Stimulated activated CD8-positive, alpha-beta memory T cell treated with anti-CD3 and anti-CD28 coated beads, Interleukin-7, amount 100 ng/mL, for 4 hours (primary cell): ENCODE data around the gene PLP1.

Experiments used
- DNase-seq, 2 donors: peaks; one replicate each; pipeline ENCODE4 v3.0.0-alpha.2; 2020; ENCODE audit warnings: low read depth in 2 of 2

The PLP1 gene

GRCh38 chrX:103825881-103826280 lies 49.2 kb downstream of the PLP1 start:
- DNase-seq = no peak

- no peak for DNase-seq
Measured at GRCh38 chrX:103828529-103828928, 51.9 kb downstream of the PLP1 start.

GRCh38 chrX:103830848-103831247 lies 54.2 kb downstream of the PLP1 start:
- no peak for DNase-seq

DNA sequence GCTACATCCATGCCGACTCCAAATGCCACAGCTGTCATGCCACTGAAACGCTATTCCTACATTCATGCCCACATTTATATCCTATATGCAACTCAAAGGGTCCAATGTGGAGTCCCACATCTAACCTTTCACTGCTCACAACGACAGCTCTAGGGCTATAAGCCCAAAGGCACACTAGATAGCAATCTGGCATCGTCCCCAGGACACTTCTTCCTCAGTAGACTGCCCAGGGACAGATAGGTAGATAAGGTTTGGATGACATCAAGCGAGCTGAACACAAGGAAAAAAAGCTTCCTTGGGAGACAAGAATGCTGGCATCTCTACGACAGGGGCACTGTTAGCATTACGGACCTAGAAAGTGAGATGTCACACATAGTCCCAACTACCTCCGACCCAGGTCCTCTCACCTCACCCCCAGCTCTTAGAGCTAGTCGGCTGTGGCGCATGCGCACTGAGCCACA lies 54.7 kb downstream of the PLP1 start:
- DNase-seq = no peak

DNA sequence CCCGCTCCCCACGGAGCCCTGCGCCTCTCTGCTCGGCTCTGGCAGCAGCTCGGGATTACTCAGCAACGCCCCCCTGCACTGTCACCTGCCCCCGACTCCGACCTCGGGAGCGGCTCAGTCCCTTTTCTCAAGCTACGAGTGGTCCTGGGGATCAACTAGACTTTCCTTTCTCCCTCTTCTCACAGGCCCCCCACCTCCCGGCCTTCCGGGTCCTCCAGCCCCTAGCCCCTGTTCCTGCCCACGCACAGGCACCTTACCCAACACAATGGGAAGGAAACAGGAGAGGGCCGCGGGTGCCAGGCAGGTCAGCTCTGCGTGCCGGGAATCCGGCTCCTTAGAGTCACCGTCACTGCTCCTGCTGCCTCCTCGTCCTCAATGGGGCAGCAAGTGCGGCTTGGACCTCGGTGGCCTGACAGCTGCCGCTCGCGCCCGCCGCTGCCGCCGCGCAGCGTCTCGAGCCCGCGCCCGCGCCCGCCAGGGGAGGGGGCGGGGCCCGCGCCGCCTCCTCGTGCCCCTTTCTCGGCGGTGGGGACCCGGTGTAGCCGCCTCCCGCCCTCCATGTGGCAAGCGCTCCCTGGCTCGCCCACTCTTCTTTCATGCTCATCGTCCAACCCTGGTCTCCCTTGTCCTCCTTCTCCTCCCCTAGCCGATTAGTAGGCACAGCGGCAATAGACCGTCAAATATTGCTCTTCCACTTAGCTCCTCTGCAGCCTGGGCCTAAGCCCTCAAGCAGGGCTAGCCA lies 55.3 kb downstream of the PLP1 start, which contains the start of gene RAB9B:
TSS of gene RAB9B (minus strand) at position 455 of the 742 bp plus-strand sequence. CDS start 6,473 bp downstream, outside the sequence.
- peak; percentile 40 to 64 for DNase-seq

DNA sequence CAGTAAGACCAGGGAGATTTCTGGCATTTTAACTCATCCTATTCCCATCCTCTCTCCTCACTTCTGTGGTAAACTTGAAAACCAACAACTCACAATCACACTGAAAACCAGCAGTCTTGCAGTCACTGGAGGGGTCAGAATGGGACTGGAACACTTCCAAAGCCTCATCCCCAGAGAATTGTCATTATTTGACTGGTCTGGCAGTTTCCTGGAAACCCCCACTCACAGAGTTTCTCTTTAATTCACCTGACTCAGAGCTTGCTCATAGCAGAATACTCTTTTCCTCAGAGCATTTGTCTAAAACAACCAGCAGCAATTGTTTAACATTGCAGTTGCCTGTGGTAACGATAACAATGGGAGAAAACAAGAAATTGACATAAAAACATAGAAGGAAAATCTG lies 62.8 kb downstream of the PLP1 start:
- DNase-seq = no peak
